Spleen (tissue), 11 donors: ENCODE data around the gene TBX3. TPM values are rescaled to one million over a fixed set of nuclear protein-coding genes. Genes with fewer than 3 reads are reported as not detected.

Experiments used
- DNase-seq: peaks from one replicate; pipeline ENCODE4 v3.0.0-alpha.2; 2020
- H3K27ac ChIP-seq, 8 donors: fragments of 200-600 bp; sonication (generic) in 7 of 8; 1 replicate in 4 of 8; 2 replicates in 4 of 8; pipeline versions ENCODE4 v1.5.0 to v1.8.0; 2016 to 2021; ENCODE audit warnings: inconsistent platforms in 4 of 8, mild to moderate bottlenecking in 4 of 8, moderate library complexity in 1 of 8
- H3K27me3 ChIP-seq, 7 donors: fragments of 200-600 bp; sonication (generic) in 6 of 7; replicated peaks in 1 of 7; 1 replicate in 4 of 7; 2 replicates in 3 of 7; pipeline versions ENCODE4 v1.5.0 to v1.8.0; 2016 to 2021; ENCODE audit warnings: inconsistent platforms in 3 of 7, mild to moderate bottlenecking in 1 of 7
- H3K36me3 ChIP-seq, 6 donors: fragments of 200-600 bp; sonication (generic) in 5 of 6; 1 replicate in 4 of 6; 2 replicates in 2 of 6; pipeline versions ENCODE4 v1.5.0 to v1.8.0; 2016 to 2021; ENCODE audit warnings: inconsistent platforms in 2 of 6
- H3K4me1 ChIP-seq, 6 donors: fragments of 200-600 bp; sonication (generic) in 5 of 6; 1 replicate in 3 of 6; 2 replicates in 3 of 6; pipeline versions ENCODE4 v1.5.0 to v1.8.0; 2016 to 2021; ENCODE audit warnings: inconsistent platforms in 3 of 6
- H3K4me3 ChIP-seq, 8 donors: fragments of 200-600 bp; sonication (generic) in 7 of 8; 1 replicate in 4 of 8; 2 replicates in 4 of 8; pipeline versions ENCODE4 v1.5.0 to v1.8.0; 2016 to 2021; ENCODE audit warnings: inconsistent platforms in 4 of 8, mild to moderate bottlenecking in 4 of 8, moderate library complexity in 2 of 8
- H3K9me3 ChIP-seq, 8 donors: fragments of 200-600 bp; sonication (generic) in 7 of 8; 1 replicate in 4 of 8; 2 replicates in 4 of 8; pipeline versions ENCODE4 v1.5.0 to v1.8.0; 2016 to 2021; ENCODE audit warnings: inconsistent platforms in 4 of 8
- POLR2A ChIP-seq, 3 donors: fragments of 450-650 bp; IDR thresholded peaks; one replicate each; pipeline ENCODE4 v1.5.1; 2017; ENCODE audit warnings: antibody characterized with exemption in 3 of 3, mild to moderate bottlenecking in 1 of 3
- POLR2AphosphoS5 ChIP-seq, 3 donors: sonication (generic); formaldehyde crosslinking; IDR thresholded peaks; one replicate each; pipeline ENCODE4 v1.5.1; 2017; ENCODE audit warnings: antibody characterized with exemption in 3 of 3
- WGBS, 5 donors: extraction: QIAGEN DNeasy Blood & Tissue Kit in 3 of 5; methylation state at CpG; one replicate each; pipeline versions ENCODE4 v1.1.5 to v1.1.7; 2013 to 2018; 5-methylcytosine and 5-hydroxymethylcytosine counted together
- intact Hi-C: fragments of 100-400 bp; cut with DNase I; formaldehyde crosslinking; loops from one replicate; pipeline ENCODE4 v1.15.0; 2023; ENCODE audit warnings: low total_unique reads
- polyA plus RNA-seq, 3 donors: library from polyadenylated mRNA; stranded (reverse); fragments of 200-250 nt; gene quantifications; one replicate each; pipeline ENCODE4 v1.2.1, GENCODE V29; 2013
- total RNA-seq, 7 donors: library from RNA; depleted of rRNA in 3 of 7; stranded (reverse); fragments of >200 nt in 3 of 7; fragmentation: NEBNext Ultra II Directional in 4 of 7; extraction: Animal tissue kit (Norgen Biotek cat#: 25700) in 4 of 7; gene quantifications; one replicate each; pipeline versions ENCODE4 v1.1.0 to v1.2.1, GENCODE V29; 2016 to 2021
- TF ChIP-seq, protein P1 (sequence below), 11 experiments: fragments of 200-600 bp in 7 of 11; fragments of 450-650 bp in 4 of 11; sonication (generic) in 4 of 11; IDR thresholded peaks in 8 of 11; conservative IDR thresholded peaks in 3 of 11; 1 replicate in 7 of 11; 2 replicates in 4 of 11; pipeline versions ENCODE4 v1.4.0 to v1.8.0; 2016 to 2021; ENCODE audit warnings: antibody characterized with exemption in 11 of 11, inconsistent platforms in 4 of 11, mild to moderate bottlenecking in 1 of 11
- donor health status: healthy with polysubstance abuse.
- donor health status: DM: no; HTN: no; CAD: no; lungs with moderate emphysema.
- donor health status: DM: no; HTN: no; CAD: no.
- donor health status: Bipolar disorder and iron deficiency.
- donor health status: healthy.
- donor health status: DM: no; HTN: no; CAD: no.
- donor health status: DM: yes; HTN: yes; CAD: no.

Gene TBX3
- total and polyA plus RNA-seq, 10 donors: 3.1 to 22.1 (median 13.5) TPM

DNA sequence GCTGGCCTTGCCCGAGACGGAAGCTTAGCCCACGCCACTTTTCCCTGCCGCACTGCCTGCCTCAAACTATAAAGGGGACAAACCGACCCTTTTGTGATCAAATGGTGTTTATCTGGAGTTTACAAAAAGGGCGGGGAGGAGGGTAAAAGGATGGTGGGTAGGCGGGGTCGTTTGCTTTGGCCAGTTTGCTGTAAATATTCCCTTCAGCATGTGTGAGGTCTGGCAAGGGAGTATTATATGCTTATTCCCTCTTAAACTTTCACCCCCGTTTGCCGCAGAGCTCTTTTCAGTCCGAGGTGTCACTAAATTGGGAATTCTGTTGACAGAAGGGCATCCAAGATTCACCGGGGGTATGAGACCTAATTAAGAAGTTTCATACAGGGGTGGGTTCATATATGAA is 3.8 kb upstream of the TBX3 start:
- Histone ChIP-seq H3K27ac (no peak overlapping the region), H3K9me3 (no peaks in the 10 kb centered on the region), H3K36me3 (no peaks in the 10 kb centered on the region), H3K4me1 (peaks cover 0 to 47% (median 22%) of the 10 kb centered on the region in 6 donors), H3K4me3 (no peak overlapping the region), H3K27me3 (peaks cover 4 to 100% (median 84%) of the 10 kb centered on the region in 7 donors)
- TF ChIP-seq POLR2A (IDR thresholded peaks at IDR 0.05) (no peak), POLR2AphosphoS5 (IDR thresholded peaks at IDR 0.05) (no peak)
- TF ChIP-seq, protein P1, sequence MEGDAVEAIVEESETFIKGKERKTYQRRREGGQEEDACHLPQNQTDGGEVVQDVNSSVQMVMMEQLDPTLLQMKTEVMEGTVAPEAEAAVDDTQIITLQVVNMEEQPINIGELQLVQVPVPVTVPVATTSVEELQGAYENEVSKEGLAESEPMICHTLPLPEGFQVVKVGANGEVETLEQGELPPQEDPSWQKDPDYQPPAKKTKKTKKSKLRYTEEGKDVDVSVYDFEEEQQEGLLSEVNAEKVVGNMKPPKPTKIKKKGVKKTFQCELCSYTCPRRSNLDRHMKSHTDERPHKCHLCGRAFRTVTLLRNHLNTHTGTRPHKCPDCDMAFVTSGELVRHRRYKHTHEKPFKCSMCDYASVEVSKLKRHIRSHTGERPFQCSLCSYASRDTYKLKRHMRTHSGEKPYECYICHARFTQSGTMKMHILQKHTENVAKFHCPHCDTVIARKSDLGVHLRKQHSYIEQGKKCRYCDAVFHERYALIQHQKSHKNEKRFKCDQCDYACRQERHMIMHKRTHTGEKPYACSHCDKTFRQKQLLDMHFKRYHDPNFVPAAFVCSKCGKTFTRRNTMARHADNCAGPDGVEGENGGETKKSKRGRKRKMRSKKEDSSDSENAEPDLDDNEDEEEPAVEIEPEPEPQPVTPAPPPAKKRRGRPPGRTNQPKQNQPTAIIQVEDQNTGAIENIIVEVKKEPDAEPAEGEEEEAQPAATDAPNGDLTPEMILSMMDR (IDR thresholded peaks at IDR 0.05 in 8 of 11, conservative IDR thresholded peaks at IDR 0.05 in 3 of 11): no peak
- WGBS, 5 donors: 23 to 36% (median 28%) methylated on average over 12 of the region's 12 CpGs
- intact Hi-C loops: no loop called here
- no peak for DNase-seq

DNA sequence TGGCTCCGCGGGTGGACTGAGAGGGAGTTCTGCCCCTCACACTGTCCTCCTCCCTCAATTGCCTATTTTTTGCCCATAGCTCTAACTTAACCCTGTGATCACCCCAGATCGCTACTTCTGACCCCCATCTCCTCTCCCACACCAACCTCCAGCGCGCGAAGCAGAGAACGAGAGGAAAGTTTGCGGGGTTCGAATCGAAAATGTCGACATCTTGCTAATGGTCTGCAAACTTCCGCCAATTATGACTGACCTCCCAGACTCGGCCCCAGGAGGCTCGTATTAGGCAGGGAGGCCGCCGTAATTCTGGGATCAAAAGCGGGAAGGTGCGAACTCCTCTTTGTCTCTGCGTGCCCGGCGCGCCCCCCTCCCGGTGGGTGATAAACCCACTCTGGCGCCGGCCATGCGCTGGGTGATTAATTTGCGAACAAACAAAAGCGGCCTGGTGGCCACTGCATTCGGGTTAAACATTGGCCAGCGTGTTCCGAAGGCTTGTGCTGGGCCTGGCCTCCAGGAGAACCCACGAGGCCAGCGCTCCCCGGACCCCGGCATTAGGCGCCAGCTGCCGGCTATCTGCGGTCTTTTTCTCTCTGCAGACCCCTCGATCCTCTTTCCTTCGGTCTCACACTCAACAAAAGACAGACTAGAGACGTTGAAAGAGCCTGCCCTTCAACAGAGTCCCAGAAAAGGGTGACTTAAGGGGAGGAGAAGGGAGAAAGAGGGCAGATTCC is 3.0 kb upstream of the TBX3 start:
- peaks cover 0 to 41% (median 18%) of the 10 kb centered on the region in 6 donors for H3K4me1 ChIP-seq
- no peak overlapping the region for H3K27ac ChIP-seq
- no peak for DNase-seq
- intact Hi-C loops: no loop called here
- no peaks in the 10 kb centered on the region for H3K9me3 ChIP-seq
- H3K4me3 ChIP-seq: no peak overlapping the region
- 17 to 24% (median 19%) methylated on average over 41 of the region's 41 CpGs for WGBS, 5 donors
- peaks cover 4 to 100% (median 83%) of the 10 kb centered on the region in 7 donors for H3K27me3 ChIP-seq
- TF ChIP-seq POLR2AphosphoS5 (IDR thresholded peaks at IDR 0.05) (no peak), POLR2A (IDR thresholded peaks at IDR 0.05) (no peak)
- TF ChIP-seq, protein P1 (IDR thresholded peaks at IDR 0.05 in 8 of 11, conservative IDR thresholded peaks at IDR 0.05 in 3 of 11): no peak
- H3K36me3 ChIP-seq: no peaks in the 10 kb centered on the region

DNA sequence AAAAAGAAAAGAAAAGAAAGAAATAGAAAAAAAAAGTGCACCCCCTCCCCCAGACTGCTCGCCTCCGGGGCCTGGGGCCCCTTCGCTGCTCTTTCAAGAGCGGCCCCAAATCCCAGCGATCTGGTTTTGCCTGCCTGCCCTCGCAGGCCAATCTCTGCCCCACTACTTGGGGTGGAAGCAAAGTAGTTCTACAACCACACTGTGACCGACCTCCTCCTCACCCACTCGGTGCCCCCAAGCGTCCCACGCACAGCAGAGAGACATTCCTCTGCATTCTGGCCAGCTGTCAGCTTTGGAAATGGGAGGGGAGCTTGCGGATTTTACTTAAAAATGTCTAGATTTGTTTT is 2.4 kb upstream of the TBX3 start:
- Histone ChIP-seq H3K27ac (no peak overlapping the region), H3K4me3 (no peak overlapping the region), H3K36me3 (no peaks in the 10 kb centered on the region), H3K9me3 (no peaks in the 10 kb centered on the region), H3K4me1 (peaks cover 0 to 39% (median 18%) of the 10 kb centered on the region in 6 donors), H3K27me3 (peaks cover 4 to 100% (median 78%) of the 10 kb centered on the region in 7 donors)
- no peak for DNase-seq
- WGBS, 5 donors: 14 to 37% (median 23%) methylated on average over 11 of the region's 11 CpGs
- TF ChIP-seq POLR2A (IDR thresholded peaks at IDR 0.05) (no peak), POLR2AphosphoS5 (IDR thresholded peaks at IDR 0.05) (no peak)
- TF ChIP-seq, protein P1 (IDR thresholded peaks at IDR 0.05 in 8 of 11, conservative IDR thresholded peaks at IDR 0.05 in 3 of 11): no peak
- intact Hi-C loops: no loop called here

DNA sequence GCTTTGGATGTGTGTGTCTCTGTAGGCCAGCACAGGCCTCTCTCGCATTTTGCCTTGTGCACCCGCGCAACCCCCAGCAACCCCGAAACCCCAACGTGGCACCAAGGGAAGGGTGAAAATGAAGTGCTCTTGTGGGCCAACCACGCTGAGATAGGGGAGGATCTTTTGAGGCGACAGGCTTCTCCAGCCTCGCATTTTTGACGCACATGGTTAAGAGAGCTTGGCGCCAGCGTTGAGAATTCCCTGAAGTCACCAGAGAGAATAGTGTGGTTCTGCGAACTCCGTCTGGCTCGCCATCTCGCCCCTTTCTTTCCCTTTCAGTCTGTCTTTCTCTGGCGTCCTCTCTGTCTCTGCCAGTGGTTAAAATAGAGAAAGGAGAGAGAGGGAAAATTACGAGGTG is 1.9 kb upstream of the TBX3 start:
- Histone ChIP-seq H3K9me3 (no peaks in the 10 kb centered on the region), H3K36me3 (no peaks in the 10 kb centered on the region), H3K4me1 (peaks cover 0 to 39% (median 18%) of the 10 kb centered on the region in 6 donors), H3K4me3 (no peak overlapping the region), H3K27me3 (peaks cover 4 to 100% (median 73%) of the 10 kb centered on the region in 7 donors), H3K27ac (no peak overlapping the region)
- intact Hi-C loops: no loop called here
- 30 to 63% (median 38%) methylated on average over 16 to 17 of the region's 17 CpGs for WGBS, 5 donors
- TF ChIP-seq POLR2AphosphoS5 (IDR thresholded peaks at IDR 0.05): no peak
- no peak for TF ChIP-seq POLR2A (IDR thresholded peaks at IDR 0.05)
- TF ChIP-seq, protein P1 (IDR thresholded peaks at IDR 0.05 in 8 of 11, conservative IDR thresholded peaks at IDR 0.05 in 3 of 11): no peak
- DNase-seq: no peak
